HG02970 (cell line): ENCODE measurements around the gene ACIN1.

Experiments used
- ATAC-seq: cut with Tn5 transposase; IDR thresholded peaks from one replicate; pipeline ENCODE4 v1.9.1; 2021; ENCODE audit warnings: mild to moderate bottlenecking, moderate library complexity, moderate number of reproducible peaks; ENCODE audit not compliant: unreplicated experiment, low FRiP score

Gene ACIN1

GRCh38 chr14:23094666-23095195, at the start of gene ACIN1:
TSS of gene ACIN1 (minus strand) at chr14:23095136. CDS start at chr14:23095112, 24 bp downstream.
- peak; percentile 36 for ATAC-seq

- no peak for ATAC-seq
These were observed 49.0 kb upstream of the ACIN1 start for GRCh38 chr14:23143911-23144310.

- no peak for ATAC-seq
These were observed 47.9 kb upstream of the ACIN1 start for GRCh38 chr14:23142826-23143225.

GRCh38 chr14:23141706-23142444, 46.9 kb upstream of the ACIN1 start:
- ATAC-seq, result no peak

- no peak for ATAC-seq
These were observed 45.4 kb upstream of the ACIN1 start for GRCh38 chr14:23140371-23140770.

GRCh38 chr14:23139874-23140273, 44.9 kb upstream of the ACIN1 start:
- no peak for ATAC-seq

GRCh38 chr14:23137813-23138535, 43.0 kb upstream of the ACIN1 start:
- no peak for ATAC-seq

GRCh38 chr14:23137192-23137812, 42.4 kb upstream of the ACIN1 start:
- ATAC-seq, result no peak

GRCh38 chr14:23136566-23137133, 41.7 kb upstream of the ACIN1 start:
- ATAC-seq, result no peak

- no peak for ATAC-seq
These were observed 38.0 kb upstream of the ACIN1 start for GRCh38 chr14:23132970-23133369.

- ATAC-seq, result no peak
These were observed 36.5 kb upstream of the ACIN1 start for GRCh38 chr14:23131482-23131881.

GRCh38 chr14:23130871-23131270, 35.9 kb upstream of the ACIN1 start:
- ATAC-seq, result no peak

- ATAC-seq, result no peak
These were observed 34.9 kb upstream of the ACIN1 start for GRCh38 chr14:23129759-23130316.

GRCh38 chr14:23128969-23129758, 34.2 kb upstream of the ACIN1 start:
- ATAC-seq, result no peak

- no peak for ATAC-seq
These were observed 32.9 kb upstream of the ACIN1 start for GRCh38 chr14:23127861-23128260.

- ATAC-seq, result no peak
These were observed 31.8 kb upstream of the ACIN1 start for GRCh38 chr14:23126548-23127278.

GRCh38 chr14:23125933-23126524, 31.1 kb upstream of the ACIN1 start:
- ATAC-seq, result no peak

- no peak for ATAC-seq
These were observed 30.1 kb upstream of the ACIN1 start for GRCh38 chr14:23125011-23125410.
